ENCODE measurements around the gene ANGPTL3.
A peak's percentile ranks its signal among the peaks of the same experiment; 100 is the strongest.

ANGPTL3 gene

DNA sequence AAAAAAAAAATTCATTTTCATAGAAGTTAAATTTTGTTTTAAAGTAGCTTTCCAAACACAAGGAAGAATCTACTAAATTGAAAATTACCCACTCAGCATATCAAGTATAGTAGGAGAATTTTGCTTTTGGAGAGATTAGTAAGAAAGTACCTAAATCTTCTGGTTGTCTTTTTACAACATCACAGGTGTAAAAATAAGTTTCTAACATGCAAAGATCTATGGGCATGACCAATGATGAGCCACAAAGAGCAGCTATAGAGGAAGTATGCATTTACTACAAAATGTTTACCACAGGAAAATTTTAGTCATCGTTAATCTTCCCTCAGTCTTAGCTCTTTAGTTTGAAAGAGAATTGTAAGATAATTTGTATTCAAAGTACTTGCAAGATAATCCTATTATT lies 28.1 kb downstream of the ANGPTL3 start:
- DNase-seq (ENCODE audit: low read depth): no peak
- TF ChIP-seq CTCF (IDR thresholded peaks at IDR 0.05; ENCODE audit: control insufficient read depth, extremely low read depth, insufficient read depth): no peak
- no peak overlapping the region for H3K4me3 ChIP-seq (ENCODE audit: low read depth, low read length)

DNA sequence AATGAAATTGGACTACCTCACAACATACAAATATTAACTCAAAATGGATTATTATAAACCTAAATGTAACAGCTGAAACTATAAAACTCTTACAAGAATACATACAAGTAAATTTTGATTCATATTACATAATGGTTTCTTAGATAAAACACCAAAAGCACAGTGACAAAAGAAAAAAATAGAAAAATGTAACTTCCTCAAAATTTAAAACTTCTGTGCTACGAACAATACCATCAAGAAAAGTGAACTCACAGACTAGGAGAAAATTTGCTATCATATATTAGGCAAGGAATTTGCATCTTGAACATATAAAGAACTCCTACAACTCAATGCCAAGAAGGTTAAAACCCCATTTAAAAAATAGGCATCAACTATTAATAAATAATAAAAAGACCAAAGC lies 31.2 kb downstream of the ANGPTL3 start:
- H3K4me3 ChIP-seq (ENCODE audit: low read depth, low read length): no peak overlapping the region
- no peak for DNase-seq (ENCODE audit: low read depth)
- TF ChIP-seq CTCF (IDR thresholded peaks at IDR 0.05; ENCODE audit: control insufficient read depth, extremely low read depth, insufficient read depth): no peak

DNA sequence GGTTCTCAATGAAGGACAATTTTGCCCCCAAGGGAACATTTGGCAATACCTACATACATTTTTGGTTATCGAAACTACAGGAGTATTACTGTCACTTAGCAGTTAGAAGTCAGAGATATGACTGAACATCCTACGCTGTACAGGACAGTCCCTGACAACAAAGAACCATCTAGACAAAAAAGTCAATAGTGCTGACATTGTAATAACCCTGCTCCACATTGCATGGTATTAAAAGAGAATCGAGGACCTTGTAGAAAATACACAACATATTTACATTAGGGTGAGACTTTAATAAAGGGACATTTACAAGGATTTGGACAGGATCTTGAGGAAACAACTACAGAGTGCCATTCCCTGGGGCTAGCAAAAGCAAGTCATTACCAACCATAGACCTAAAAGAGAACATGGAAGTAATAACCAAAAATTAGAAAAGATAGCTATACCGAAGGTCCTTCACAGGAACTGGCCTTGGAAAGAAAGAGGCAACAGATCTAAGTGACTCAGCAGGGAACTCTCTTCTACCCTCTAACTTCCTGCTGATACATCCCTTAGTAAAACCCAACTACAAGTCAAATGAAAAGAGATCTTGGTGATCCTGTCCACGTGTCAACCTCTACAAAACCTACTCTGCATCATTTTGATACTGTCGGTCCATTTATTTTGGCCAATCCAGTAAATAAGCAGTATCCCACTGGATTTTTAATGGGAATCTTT lies 40.2 kb downstream of the ANGPTL3 start:
- H3K4me3 ChIP-seq (ENCODE audit: low read depth, low read length): no peak overlapping the region
- DNase-seq (ENCODE audit: low read depth): no peak
- no peak for TF ChIP-seq CTCF (IDR thresholded peaks at IDR 0.05; ENCODE audit: control insufficient read depth, extremely low read depth, insufficient read depth)

DNA sequence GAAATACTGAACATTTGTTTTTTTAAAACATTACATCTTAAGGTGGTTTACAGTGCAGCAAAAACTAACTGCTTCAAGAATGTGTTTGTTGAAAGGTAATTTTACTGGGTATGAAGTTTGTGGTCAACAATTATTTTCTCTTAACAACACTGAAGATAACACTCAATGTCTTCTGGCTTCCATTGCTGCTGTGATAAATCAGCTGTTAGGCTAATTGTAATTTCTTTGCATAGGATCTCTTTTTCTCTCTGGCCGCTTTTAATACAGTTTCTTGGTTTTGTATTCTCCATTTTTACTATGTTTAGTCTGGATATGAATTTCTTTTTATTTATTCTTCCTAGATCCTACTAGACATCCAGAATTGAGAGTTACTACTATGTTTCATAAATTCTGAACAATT lies 46.0 kb downstream of the ANGPTL3 start:
- H3K4me3 ChIP-seq (ENCODE audit: low read depth, low read length): no peak overlapping the region
- no peak for TF ChIP-seq CTCF (IDR thresholded peaks at IDR 0.05; ENCODE audit: control insufficient read depth, extremely low read depth, insufficient read depth)
- DNase-seq (ENCODE audit: low read depth): no peak

- H3K4me3 ChIP-seq (ENCODE audit: low read depth, low read length): no peak overlapping the region
- peak; percentile 38 for DNase-seq (ENCODE audit: low read depth)
- no peak for TF ChIP-seq CTCF (IDR thresholded peaks at IDR 0.05; ENCODE audit: control insufficient read depth, extremely low read depth, insufficient read depth)
Measured at GRCh38 chr1:62652387-62652786, 55.1 kb downstream of the ANGPTL3 start.

- H3K4me3 ChIP-seq (ENCODE audit: low read depth, low read length): no peak overlapping the region
- DNase-seq (ENCODE audit: low read depth): no peak
- TF ChIP-seq CTCF (IDR thresholded peaks at IDR 0.05; ENCODE audit: control insufficient read depth, extremely low read depth, insufficient read depth): no peak
Measured at GRCh38 chr1:62654744-62655143, 57.4 kb downstream of the ANGPTL3 start.

All from LNCaP clone FGC (cell line).